BE2C (cell line): Measurements from ENCODE around the gene LDLRAD4.

ENCODE experiments used
- DNase-seq: peaks from one replicate; pipeline ENCODE4 v3.0.0-alpha.2; 2020
- H3K27me3 ChIP-seq: fragments of 250-450 bp; sonication (Bioruptor Pico); 2 replicates; pipeline ENCODE4 v1.5.1; 2020; ENCODE audit warnings: mild to moderate bottlenecking
- H3K36me3 ChIP-seq: fragments of 250-450 bp; sonication (Bioruptor Pico); 2 replicates; pipeline ENCODE4 v1.5.1; 2020; ENCODE audit warnings: mild to moderate bottlenecking
- H3K4me1 ChIP-seq: fragments of 250-450 bp; sonication (Bioruptor Pico); 2 replicates; pipeline ENCODE4 v1.5.1; 2020
- H3K4me3 ChIP-seq: 2 replicates; pipeline ENCODE4 v1.5.1; 2011; ENCODE audit warnings: low read depth, low read length
- H3K9me3 ChIP-seq: fragments of 250-450 bp; sonication (Bioruptor Pico); 2 replicates; pipeline ENCODE4 v1.5.1; 2020
- CTCF ChIP-seq: IDR thresholded peaks from 2 replicates; pipeline ENCODE4 v1.5.1; 2012; ENCODE audit warnings: mild to moderate bottlenecking, low read depth, low read length

LDLRAD4 gene

GRCh38 chr18:13257361-13257980 lies 38.9 kb downstream of the LDLRAD4 start:
- no peaks in the 10 kb centered on the region for H3K9me3 ChIP-seq
- no peaks in the 10 kb centered on the region for H3K36me3 ChIP-seq
- no peak overlapping the region for H3K4me3 ChIP-seq
- no peak for TF ChIP-seq CTCF
- H3K27me3 ChIP-seq = no peaks in the 10 kb centered on the region
- DNase-seq = no peak
- H3K4me1 ChIP-seq = no peaks in the 10 kb centered on the region

GRCh38 chr18:13258921-13259320 lies 40.4 kb downstream of the LDLRAD4 start:
- Histone ChIP-seq H3K36me3 (no peaks in the 10 kb centered on the region), H3K9me3 (no peaks in the 10 kb centered on the region), H3K27me3 (no peaks in the 10 kb centered on the region), H3K4me3 (no peak overlapping the region), H3K4me1 (no peaks in the 10 kb centered on the region)
- no peak for TF ChIP-seq CTCF
- DNase-seq = no peak

GRCh38 chr18:13259701-13260100 lies 41.1 kb downstream of the LDLRAD4 start:
- TF ChIP-seq CTCF = no peak
- H3K27me3 ChIP-seq = no peaks in the 10 kb centered on the region
- H3K9me3 ChIP-seq = no peaks in the 10 kb centered on the region
- no peak overlapping the region for H3K4me3 ChIP-seq
- no peaks in the 10 kb centered on the region for H3K36me3 ChIP-seq
- no peaks in the 10 kb centered on the region for H3K4me1 ChIP-seq
- DNase-seq = no peak

GRCh38 chr18:13260197-13260934 lies 41.8 kb downstream of the LDLRAD4 start:
- no peak for DNase-seq
- Histone ChIP-seq H3K9me3 (no peaks in the 10 kb centered on the region), H3K4me1 (no peaks in the 10 kb centered on the region), H3K4me3 (no peak overlapping the region), H3K27me3 (no peaks in the 10 kb centered on the region), H3K36me3 (no peaks in the 10 kb centered on the region)
- TF ChIP-seq CTCF = no peak

- DNase-seq = no peak
Measured at GRCh38 chr18:13260935-13261640, 42.5 kb downstream of the LDLRAD4 start.

More at GRCh38 chr18:13260935-13261640, 42.5 kb downstream of the LDLRAD4 start:
- H3K36me3 ChIP-seq = no peaks in the 10 kb centered on the region
- H3K9me3 ChIP-seq = no peaks in the 10 kb centered on the region
- H3K4me3 ChIP-seq = no peak overlapping the region
- H3K27me3 ChIP-seq = no peaks in the 10 kb centered on the region
- no peak for TF ChIP-seq CTCF
- H3K4me1 ChIP-seq = no peaks in the 10 kb centered on the region
